Activated naive CD4-positive, alpha-beta T cell treated with anti-CD3 and anti-CD28 coated beads, Interleukin-2, amount 50 U/mL, for 24 hours (primary cell): ENCODE results near the gene OTOF.

Experiments used
- H3K27ac Mint-ChIP-seq: one replicate; pipeline ENCODE4 v1.8.0; 2021; ENCODE audit warnings: mild to moderate bottlenecking, mixed read lengths
- H3K27me3 Mint-ChIP-seq: one replicate; pipeline ENCODE4 v1.8.0; 2021; ENCODE audit warnings: mixed read lengths
- H3K36me3 Mint-ChIP-seq: one replicate; pipeline ENCODE4 v1.8.0; 2021; ENCODE audit warnings: mixed read lengths
- H3K4me1 Mint-ChIP-seq: one replicate; pipeline ENCODE4 v1.8.0; 2021; ENCODE audit warnings: mixed read lengths
- H3K4me3 Mint-ChIP-seq: one replicate; pipeline ENCODE4 v1.8.0; 2021; ENCODE audit warnings: mild to moderate bottlenecking, mixed read lengths
- H3K9me3 Mint-ChIP-seq: one replicate; pipeline ENCODE4 v1.8.0; 2021; ENCODE audit warnings: mixed read lengths

OTOF gene

GRCh38 chr2:26510344-26510973 lies 32.5 kb upstream of the OTOF start:
- no peak overlapping the region for H3K4me3 Mint-ChIP-seq
- H3K27me3 Mint-ChIP-seq, result no peaks in the 10 kb centered on the region
- H3K27ac Mint-ChIP-seq, result no peak overlapping the region
- H3K36me3 Mint-ChIP-seq, result no peaks in the 10 kb centered on the region
- no peaks in the 10 kb centered on the region for H3K9me3 Mint-ChIP-seq
- no peaks in the 10 kb centered on the region for H3K4me1 Mint-ChIP-seq

- H3K27me3 Mint-ChIP-seq, result no peaks in the 10 kb centered on the region
- no peak overlapping the region for H3K27ac Mint-ChIP-seq
Measured at GRCh38 chr2:26509141-26509540, 31.2 kb upstream of the OTOF start.

GRCh38 chr2:26507932-26508331 lies 30.0 kb upstream of the OTOF start:
- Mint-ChIP-seq H3K9me3 (no peaks in the 10 kb centered on the region), H3K4me1 (peaks cover 7% of the 10 kb centered on the region), H3K27ac (no peak overlapping the region), H3K27me3 (no peaks in the 10 kb centered on the region), H3K4me3 (no peak overlapping the region), H3K36me3 (no peaks in the 10 kb centered on the region)

More at GRCh38 chr2:26509141-26509540, 31.2 kb upstream of the OTOF start:
- Mint-ChIP-seq H3K36me3 (no peaks in the 10 kb centered on the region), H3K9me3 (no peaks in the 10 kb centered on the region), H3K4me3 (no peak overlapping the region), H3K4me1 (no peaks in the 10 kb centered on the region)

- Mint-ChIP-seq H3K27me3 (no peaks in the 10 kb centered on the region), H3K4me1 (peaks cover 7% of the 10 kb centered on the region), H3K4me3 (no peak overlapping the region), H3K27ac (no peak overlapping the region), H3K36me3 (no peaks in the 10 kb centered on the region), H3K9me3 (no peaks in the 10 kb centered on the region)
Measured at GRCh38 chr2:26507088-26507487, 29.2 kb upstream of the OTOF start.

GRCh38 chr2:26506279-26506678 lies 28.4 kb upstream of the OTOF start:
- no peak overlapping the region for H3K27ac Mint-ChIP-seq
- no peak overlapping the region for H3K4me3 Mint-ChIP-seq
- H3K9me3 Mint-ChIP-seq, result no peaks in the 10 kb centered on the region
- no peaks in the 10 kb centered on the region for H3K36me3 Mint-ChIP-seq
- H3K27me3 Mint-ChIP-seq, result no peaks in the 10 kb centered on the region
- peaks cover 7% of the 10 kb centered on the region for H3K4me1 Mint-ChIP-seq

- Mint-ChIP-seq H3K4me3 (peak overlapping the region; percentile 77), H3K27ac (peak overlapping the region; percentile 23), H3K36me3 (no peaks in the 10 kb centered on the region), H3K9me3 (no peaks in the 10 kb centered on the region), H3K27me3 (no peaks in the 10 kb centered on the region), H3K4me1 (peaks cover 7% of the 10 kb centered on the region)
Measured at GRCh38 chr2:26504002-26504401, 26.1 kb upstream of the OTOF start.

- Mint-ChIP-seq H3K27me3 (no peaks in the 10 kb centered on the region), H3K4me1 (peaks cover 7% of the 10 kb centered on the region), H3K9me3 (no peaks in the 10 kb centered on the region), H3K27ac (peak overlapping the region; percentile 56), H3K4me3 (peak overlapping the region; percentile 77), H3K36me3 (no peaks in the 10 kb centered on the region)
Measured at GRCh38 chr2:26503231-26503880, 25.4 kb upstream of the OTOF start.

- Mint-ChIP-seq H3K4me3 (no peak overlapping the region), H3K27ac (no peak overlapping the region), H3K27me3 (peaks cover 2% of the 10 kb centered on the region), H3K36me3 (no peaks in the 10 kb centered on the region), H3K9me3 (no peaks in the 10 kb centered on the region), H3K4me1 (peaks cover 7% of the 10 kb centered on the region)
Measured at GRCh38 chr2:26500406-26500805, 22.5 kb upstream of the OTOF start.

GRCh38 chr2:26495705-26496297 lies 17.9 kb upstream of the OTOF start:
- Mint-ChIP-seq H3K9me3 (no peaks in the 10 kb centered on the region), H3K27me3 (peaks cover 2% of the 10 kb centered on the region), H3K4me3 (no peak overlapping the region), H3K4me1 (no peaks in the 10 kb centered on the region), H3K27ac (no peak overlapping the region), H3K36me3 (no peaks in the 10 kb centered on the region)

GRCh38 chr2:26494891-26495290 lies 17.0 kb upstream of the OTOF start:
- Mint-ChIP-seq H3K4me1 (no peaks in the 10 kb centered on the region), H3K4me3 (no peak overlapping the region), H3K9me3 (no peaks in the 10 kb centered on the region), H3K27me3 (peaks cover 2% of the 10 kb centered on the region), H3K27ac (no peak overlapping the region), H3K36me3 (no peaks in the 10 kb centered on the region)

GRCh38 chr2:26494199-26494598 lies 16.3 kb upstream of the OTOF start:
- no peak overlapping the region for H3K4me3 Mint-ChIP-seq
- H3K27ac Mint-ChIP-seq, result no peak overlapping the region
- peaks cover 2% of the 10 kb centered on the region for H3K27me3 Mint-ChIP-seq
- no peaks in the 10 kb centered on the region for H3K36me3 Mint-ChIP-seq
- H3K4me1 Mint-ChIP-seq, result no peaks in the 10 kb centered on the region
- no peaks in the 10 kb centered on the region for H3K9me3 Mint-ChIP-seq

- Mint-ChIP-seq H3K36me3 (no peaks in the 10 kb centered on the region), H3K4me3 (no peak overlapping the region), H3K27me3 (peaks cover 2% of the 10 kb centered on the region), H3K27ac (no peak overlapping the region), H3K9me3 (no peaks in the 10 kb centered on the region), H3K4me1 (no peaks in the 10 kb centered on the region)
Measured at GRCh38 chr2:26493566-26493965, 15.6 kb upstream of the OTOF start.

GRCh38 chr2:26492749-26493515 lies 15.0 kb upstream of the OTOF start:
- Mint-ChIP-seq H3K4me3 (no peak overlapping the region), H3K4me1 (no peaks in the 10 kb centered on the region), H3K27ac (no peak overlapping the region)

GRCh38 chr2:26491563-26492167 lies 13.7 kb upstream of the OTOF start:
- no peak overlapping the region for H3K4me3 Mint-ChIP-seq
- H3K9me3 Mint-ChIP-seq, result no peaks in the 10 kb centered on the region
- H3K27ac Mint-ChIP-seq, result no peak overlapping the region
- H3K4me1 Mint-ChIP-seq, result no peaks in the 10 kb centered on the region
- H3K36me3 Mint-ChIP-seq, result no peaks in the 10 kb centered on the region
- H3K27me3 Mint-ChIP-seq, result no peaks in the 10 kb centered on the region

More at GRCh38 chr2:26492749-26493515, 15.0 kb upstream of the OTOF start:
- Mint-ChIP-seq H3K9me3 (no peaks in the 10 kb centered on the region), H3K27me3 (peaks cover 2% of the 10 kb centered on the region), H3K36me3 (no peaks in the 10 kb centered on the region)

GRCh38 chr2:26489213-26489850 lies 11.4 kb upstream of the OTOF start:
- H3K4me3 Mint-ChIP-seq, result no peak overlapping the region
- no peak overlapping the region for H3K27ac Mint-ChIP-seq
- no peaks in the 10 kb centered on the region for H3K4me1 Mint-ChIP-seq
- H3K36me3 Mint-ChIP-seq, result no peaks in the 10 kb centered on the region
- no peaks in the 10 kb centered on the region for H3K9me3 Mint-ChIP-seq
- H3K27me3 Mint-ChIP-seq, result no peaks in the 10 kb centered on the region
